ENCODE measurements around the gene ATG5.

The ATG5 gene

DNA sequence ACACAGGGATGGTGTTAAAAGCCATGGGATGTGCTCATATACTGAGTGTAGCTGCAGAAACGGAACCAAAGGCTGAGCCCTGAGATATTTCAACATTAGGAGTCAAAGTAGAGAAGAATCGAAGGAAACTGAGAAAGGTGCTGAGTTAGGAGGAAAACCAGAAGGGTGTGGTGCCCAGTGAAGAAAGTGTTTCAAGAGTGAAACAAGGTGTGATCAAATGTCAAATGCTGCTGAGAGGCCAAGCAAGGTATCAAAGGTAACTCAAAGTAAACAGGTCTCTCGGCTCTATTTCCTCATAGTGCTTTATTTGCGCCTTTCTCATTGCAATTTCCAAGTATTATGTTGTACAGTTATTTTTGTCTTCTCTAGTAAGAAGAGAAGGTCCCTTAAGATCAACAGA, 145.4 kb downstream of the ATG5 start:
- no peak for DNase-seq (ENCODE audit: low spot score)

GRCh38 chr6:106178900-106179299, 146.7 kb downstream of the ATG5 start:
- DNase-seq (ENCODE audit: low spot score), result no peak

DNA sequence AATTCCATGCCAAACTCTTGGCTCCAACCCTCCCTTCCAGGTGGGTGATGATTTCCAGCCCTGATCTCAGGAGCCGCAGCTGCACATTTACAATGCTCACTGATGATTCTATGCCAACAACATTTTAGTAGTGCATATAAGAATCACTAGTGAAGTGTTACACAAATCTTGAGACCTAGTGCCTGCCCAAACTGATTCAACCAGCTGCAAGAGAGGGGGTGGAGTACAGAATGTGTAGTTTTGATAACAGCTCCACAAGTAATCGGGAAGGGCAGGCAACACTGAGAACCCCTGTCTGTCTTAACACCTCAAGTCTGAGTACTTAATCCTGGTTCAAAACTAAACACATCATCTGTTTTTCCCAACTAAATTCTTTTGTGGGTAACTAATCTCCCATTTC, 147.8 kb downstream of the ATG5 start:
- DNase-seq (ENCODE audit: low spot score), result no peak

GRCh38 chr6:106173124-106173879, 152.3 kb downstream of the ATG5 start:
- no peak for DNase-seq (ENCODE audit: low spot score)

DNA sequence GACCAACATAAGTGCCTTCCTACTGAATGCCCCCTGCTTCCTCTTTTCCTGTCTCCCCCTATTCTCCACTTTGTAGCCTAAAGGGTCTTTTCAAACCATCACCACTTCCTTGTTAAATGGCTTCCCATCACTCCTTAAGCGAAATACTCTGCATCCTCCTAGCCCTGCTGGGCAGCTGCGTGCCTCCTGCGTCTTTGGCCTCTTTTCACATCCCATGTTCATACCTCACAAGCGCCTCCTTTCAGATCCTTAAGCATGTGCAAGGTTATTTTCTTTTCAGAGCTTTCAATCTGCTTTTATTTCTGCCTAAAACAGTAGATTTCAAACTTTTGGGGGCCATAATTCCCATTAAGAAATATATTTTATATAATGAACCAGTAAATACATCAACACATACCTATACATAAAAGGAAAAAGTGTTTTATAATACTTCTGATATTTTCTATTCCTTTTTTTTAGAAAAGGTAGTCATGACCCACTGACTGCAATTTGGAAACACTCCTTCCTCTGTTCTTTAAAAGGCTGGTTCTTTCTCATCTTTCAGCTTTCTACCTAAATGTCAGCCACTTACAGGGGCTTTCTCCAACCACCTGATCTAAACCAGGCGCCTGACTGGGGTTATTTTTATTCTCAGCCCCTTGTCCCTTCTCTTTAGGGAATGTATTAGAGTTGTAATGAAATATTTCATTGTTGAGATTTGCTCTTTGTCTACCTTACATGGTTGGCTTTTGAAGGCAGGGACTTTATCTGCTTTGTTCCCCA, 155.3 kb downstream of the ATG5 start:
- no peak for DNase-seq (ENCODE audit: low spot score)

DNA sequence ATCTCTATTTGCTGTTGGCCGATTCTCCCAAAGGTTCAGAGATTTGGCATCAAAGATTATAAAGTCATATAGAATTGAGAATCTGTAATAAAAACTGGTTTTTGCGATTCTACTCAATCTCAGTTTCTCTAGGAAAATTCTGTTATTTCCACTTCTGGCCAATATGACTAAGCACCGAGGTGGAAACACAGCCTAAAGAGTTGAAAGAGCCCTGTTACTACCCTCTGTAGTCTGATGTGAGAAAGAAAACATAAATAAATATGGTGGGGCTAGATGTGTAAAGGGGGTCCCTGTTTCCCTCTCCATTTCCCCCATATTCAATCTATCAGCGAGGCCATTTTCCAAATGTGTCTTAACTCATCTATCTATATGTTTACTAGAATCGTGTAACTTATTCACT, 156.0 kb downstream of the ATG5 start:
- no peak for DNase-seq (ENCODE audit: low spot score)

GRCh38 chr6:106168097-106168888, 157.3 kb downstream of the ATG5 start:
- DNase-seq (ENCODE audit: low spot score), result peak; percentile 93

DNA sequence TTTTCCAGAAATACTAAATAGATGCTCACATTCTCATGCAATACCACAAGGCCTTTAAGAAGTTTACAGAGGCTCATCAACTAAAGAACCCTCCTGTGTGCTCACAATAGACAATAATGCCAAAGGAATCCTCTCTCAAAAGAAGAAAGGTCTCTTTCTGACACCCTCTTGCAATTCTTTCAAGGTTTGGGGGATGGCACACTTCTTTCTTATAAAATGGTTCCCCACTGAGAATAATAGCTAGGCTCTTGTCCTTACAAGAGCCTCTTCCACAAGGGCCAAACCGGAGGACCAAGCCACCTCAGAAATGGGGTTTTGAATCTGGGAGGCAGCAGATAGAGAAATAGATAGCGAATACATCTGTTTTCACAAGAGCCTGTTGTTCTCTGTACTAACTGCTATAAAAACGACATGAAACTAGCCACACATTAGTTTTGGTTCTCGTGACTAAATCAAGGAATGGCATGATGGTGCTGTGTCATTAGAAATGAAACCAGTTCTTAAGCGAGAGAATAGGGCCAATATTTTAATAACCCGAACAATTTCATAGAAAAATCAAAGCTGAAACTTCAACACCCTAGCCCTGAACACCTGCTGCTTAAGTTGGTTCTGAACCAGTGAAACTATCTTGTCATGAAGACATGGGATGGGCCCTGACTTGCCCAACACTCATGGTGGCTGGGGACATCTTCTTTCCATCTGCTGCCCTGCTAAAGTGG, 158.3 kb downstream of the ATG5 start:
- DNase-seq (ENCODE audit: low spot score), result no peak

DNA sequence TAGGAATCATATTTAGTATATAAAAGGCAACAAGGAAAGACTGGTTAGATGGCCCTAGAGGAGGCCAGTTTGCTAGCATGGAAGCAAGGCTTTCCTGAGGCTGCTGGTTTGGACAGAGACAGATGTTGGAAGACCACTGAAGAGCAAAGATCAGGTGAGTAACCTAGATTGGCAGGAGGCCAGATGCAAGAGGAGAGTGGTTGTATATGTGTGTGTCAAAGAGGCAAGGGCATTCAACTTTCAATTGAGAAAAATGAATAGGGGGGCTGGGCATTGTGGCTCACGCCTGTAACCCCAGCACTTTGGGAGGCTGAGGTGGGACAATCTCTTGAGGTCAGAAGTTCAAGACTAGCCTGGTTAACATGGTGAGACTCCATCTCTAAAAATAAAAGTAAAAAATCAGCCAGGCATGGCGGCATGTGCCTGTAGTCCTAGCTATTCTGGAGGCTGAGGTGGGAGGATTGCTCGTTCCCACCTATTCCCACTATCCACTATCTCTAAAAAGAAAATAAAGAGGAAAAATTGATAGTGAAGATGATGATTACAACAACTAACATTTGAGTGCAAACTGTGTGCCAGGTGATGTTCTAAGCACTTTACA, 159.6 kb downstream of the ATG5 start:
- no peak for DNase-seq (ENCODE audit: low spot score)

DNA sequence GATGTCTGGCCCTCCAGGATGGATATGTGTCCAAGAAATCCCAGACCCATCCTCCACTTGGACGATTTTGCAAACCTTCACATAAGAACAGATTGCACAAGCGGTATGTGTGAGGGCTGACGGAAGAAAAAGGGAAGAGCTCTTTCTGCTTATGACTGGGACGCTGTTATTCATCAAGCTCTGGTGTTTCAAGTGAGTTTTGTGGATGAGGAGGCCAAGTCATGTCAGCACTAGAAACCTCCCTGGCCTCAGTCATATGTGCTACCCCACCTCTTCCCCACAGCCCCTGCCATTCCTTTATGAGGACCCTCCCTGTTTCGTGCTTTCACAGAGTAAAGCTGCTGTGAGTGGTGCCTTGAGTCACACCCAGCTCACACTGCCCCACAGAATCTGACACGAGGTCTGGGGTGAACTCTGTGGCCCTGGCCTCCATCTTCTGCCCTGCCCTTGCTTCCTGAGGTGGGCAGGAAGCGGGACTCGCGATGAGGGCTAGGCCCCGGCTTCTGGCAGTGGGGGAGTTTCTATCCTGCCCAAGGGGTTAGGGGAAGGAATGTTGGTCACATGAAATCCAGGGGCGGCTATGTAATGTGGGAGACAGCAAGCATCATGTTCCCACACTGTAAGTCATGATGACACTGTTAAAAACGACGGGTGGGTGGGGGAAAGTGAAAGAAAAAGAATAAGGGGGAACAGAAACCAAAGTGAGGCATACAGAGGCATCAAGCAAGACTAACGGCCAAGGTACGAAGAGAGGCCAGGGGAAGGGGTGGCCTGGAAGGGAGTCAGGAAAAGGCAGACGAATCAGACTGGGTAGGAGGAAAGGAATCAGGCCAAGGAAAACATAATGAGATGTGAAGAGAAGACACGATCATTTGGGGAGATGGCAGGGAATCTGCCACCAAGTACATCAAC, 161.3 kb downstream of the ATG5 start:
- no peak for DNase-seq (ENCODE audit: low spot score)

DNA sequence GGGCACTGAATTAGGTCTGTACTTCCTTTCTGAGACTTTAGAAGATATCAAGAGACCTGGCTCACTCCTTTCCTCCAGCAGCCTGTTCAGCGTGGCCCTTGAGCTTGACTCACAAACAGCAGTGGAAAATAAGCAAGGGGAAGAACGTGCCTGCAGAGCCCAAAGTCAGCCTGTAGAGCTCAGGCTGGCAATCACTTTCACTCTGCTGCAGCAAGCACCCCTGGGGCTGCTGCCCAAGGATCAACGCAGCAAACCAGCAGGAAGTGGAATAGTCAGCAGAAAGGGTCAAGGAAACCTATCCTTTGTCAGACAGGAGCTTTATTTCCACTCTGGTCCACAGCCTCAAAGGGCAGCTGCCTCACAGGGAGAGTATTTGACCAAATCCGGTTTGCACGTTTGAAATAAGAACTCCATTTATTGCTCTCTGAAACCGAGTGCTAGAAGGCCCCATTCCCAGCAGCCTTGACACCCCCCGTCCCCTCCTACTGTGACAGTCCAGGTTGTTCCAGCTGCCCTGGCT, 162.1 kb downstream of the ATG5 start:
- DNase-seq (ENCODE audit: low spot score), result peak; percentile 48

DNA sequence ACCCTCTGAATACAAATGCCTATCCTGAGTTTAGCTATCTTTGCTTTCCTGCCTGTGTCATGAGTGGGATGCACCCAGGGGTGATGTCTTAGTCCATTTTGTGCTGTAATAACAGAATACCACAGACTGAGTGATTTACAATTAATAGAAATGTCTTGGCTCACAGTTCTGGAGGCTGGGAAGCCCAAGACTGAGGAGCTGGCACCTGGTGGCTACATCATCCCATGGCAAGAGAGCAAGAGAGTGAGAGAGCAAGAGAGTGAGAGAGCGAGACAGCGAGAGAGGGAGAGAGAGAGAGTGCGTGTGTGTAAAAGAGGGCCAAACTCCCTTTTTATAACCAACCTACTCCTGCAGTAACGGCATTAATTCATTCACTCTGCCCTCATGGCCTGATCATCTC, 162.6 kb downstream of the ATG5 start:
- DNase-seq (ENCODE audit: low spot score), result no peak

GRCh38 chr6:106161893-106162292, 163.7 kb downstream of the ATG5 start:
- DNase-seq (ENCODE audit: low spot score), result no peak

DNA sequence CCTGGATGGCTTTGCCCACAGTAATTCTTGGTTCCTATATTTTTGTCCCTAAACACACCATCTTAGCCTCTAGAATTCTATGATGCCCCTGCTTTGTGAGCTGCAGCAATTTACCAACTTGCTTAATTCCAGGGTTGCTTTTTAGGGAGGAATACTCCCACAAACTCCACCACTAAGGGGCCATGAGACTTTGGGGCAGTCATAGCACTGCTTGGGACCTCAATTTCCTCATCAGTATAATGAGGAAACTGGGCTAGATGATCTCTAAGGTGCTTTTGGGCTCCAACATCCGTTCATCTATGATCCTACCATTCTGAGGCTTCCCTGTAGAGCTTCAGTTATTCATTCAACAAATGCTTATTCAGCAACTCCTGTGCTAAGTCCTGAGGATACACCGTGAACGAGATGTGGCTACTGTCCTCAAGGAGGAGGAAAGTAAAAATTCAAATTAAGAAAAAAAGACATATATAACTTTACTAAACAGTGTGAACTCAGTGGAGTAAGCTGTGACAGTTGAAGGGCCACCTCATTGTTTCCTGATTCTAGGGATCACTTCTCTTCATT, 164.2 kb downstream of the ATG5 start:
- DNase-seq (ENCODE audit: low spot score), result no peak

DNA sequence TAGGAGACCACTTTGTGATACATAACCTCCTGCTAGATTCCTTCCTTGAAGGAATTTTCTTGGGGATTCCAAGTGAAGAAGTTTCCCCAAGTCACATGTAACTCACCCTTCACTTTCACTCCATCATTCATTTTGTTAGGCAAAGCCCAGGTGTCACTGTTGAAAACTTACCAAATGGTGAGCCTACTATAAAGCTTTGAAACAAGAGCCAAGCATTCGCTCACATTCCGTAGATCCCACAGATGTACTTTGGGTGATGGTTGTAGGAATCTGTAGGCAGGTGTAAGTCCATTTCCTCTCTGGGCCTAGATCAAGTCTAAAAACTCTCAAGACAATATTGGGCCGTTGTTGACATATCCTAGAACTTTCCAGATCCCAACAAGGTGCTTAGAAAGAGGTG, 165.4 kb downstream of the ATG5 start:
- no peak for DNase-seq (ENCODE audit: low spot score)

- no peak for DNase-seq (ENCODE audit: low spot score)
These were observed 166.0 kb downstream of the ATG5 start for GRCh38 chr6:106159531-106159940.

DNA sequence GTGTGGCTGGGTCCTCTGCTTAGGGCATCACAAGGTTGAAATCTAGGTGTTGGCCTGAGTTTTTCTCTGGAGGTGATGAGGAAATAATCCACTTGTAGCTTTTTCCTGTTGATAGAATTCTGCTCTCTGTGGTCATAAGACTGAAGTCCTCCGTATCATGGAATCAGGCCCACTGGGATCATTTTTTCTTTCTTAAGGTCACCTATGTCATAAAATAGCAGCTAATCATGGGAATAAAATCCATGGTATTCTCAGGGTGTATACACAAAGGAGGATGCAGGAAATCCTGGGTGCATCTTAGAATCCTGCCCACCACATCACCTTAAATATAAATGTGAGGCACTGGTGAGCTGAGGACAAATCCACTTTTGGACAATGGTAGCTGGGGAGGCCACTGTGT, 166.7 kb downstream of the ATG5 start:
- no peak for DNase-seq (ENCODE audit: low spot score)

GRCh38 chr6:106156863-106157262, 168.7 kb downstream of the ATG5 start:
- DNase-seq (ENCODE audit: low spot score), result no peak

DNA sequence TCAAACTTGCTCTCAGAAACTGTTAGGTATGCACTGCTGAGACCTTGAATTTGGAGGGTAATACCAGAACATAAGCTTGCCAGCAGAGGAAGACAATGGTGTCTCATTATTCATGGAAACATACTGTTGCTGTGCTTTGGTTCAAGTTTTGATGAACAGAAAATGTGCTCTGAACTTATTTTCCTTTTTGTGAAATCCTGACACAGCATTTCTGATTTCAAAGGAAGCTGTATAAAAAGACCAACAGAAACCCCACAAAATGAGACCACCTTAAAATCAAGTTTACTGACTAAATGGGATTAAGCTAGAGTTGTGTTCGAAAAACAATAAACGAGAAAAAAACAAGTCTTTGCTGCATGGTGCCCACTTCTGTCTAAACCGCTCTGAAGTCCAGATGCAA, 169.1 kb downstream of the ATG5 start:
- no peak for DNase-seq (ENCODE audit: low spot score)

GRCh38 chr6:106155219-106155830, 170.2 kb downstream of the ATG5 start:
- DNase-seq (ENCODE audit: low spot score), result no peak

Data from cerebellar cortex (tissue), 1 donor.